GM12878 (cell line): ENCODE data around the gene UNC5B.

Source experiments
- CREM ChIP-seq: IDR thresholded peaks from 2 replicates; pipeline ENCODE4 v1.6.1; 2014; ENCODE audit warnings: antibody characterized with exemption, low read depth
- EP300 ChIP-seq, 2 experiments: fragments of 150-350 bp in 1 of 2; IDR thresholded peaks; 2 replicates each; pipeline ENCODE4 v1.6.1; 2011 to 2012; ENCODE audit warnings: low read depth in 2 of 2, low read length in 2 of 2, borderline replicate concordance in 1 of 2, improper control_type of control experiment in 1 of 2, inconsistent platforms in 1 of 2; ENCODE audit not compliant: control insufficient read depth in 1 of 2
- POLR2A ChIP-seq: IDR thresholded peaks from 2 replicates; pipeline ENCODE4 v1.6.1; 2011; ENCODE audit warnings: low read depth, mild to moderate bottlenecking, low read length
- POU2F2 ChIP-seq: IDR thresholded peaks from 3 replicates; pipeline ENCODE4 v1.6.1; 2011; ENCODE audit warnings: low read depth, mild to moderate bottlenecking, low read length, borderline replicate concordance
- RAD21 ChIP-seq: IDR thresholded peaks from 2 replicates; pipeline ENCODE4 v1.6.1; 2011; ENCODE audit warnings: mild to moderate bottlenecking, low read depth, low read length, moderate library complexity; ENCODE audit not compliant: insufficient read depth
- RBBP5 ChIP-seq: fragments of 200-600 bp; sonication (generic); conservative IDR thresholded peaks from 2 replicates; pipeline ENCODE4 v1.6.1; 2016
- RFX5 ChIP-seq: IDR thresholded peaks from 2 replicates; pipeline ENCODE4 v1.6.1; 2011; ENCODE audit warnings: low read depth, low read length, improper control_type of control experiment
- SRF ChIP-seq, 2 experiments: IDR thresholded peaks; 2 replicates each; pipeline ENCODE4 v1.6.1; 2011; ENCODE audit warnings: low read depth in 2 of 2, low read length in 2 of 2, mild to moderate bottlenecking in 1 of 2, moderate library complexity in 1 of 2
- TCF7 ChIP-seq: IDR thresholded peaks from 2 replicates; pipeline ENCODE4 v1.6.1; 2014; ENCODE audit warnings: antibody characterized with exemption, borderline replicate concordance
- TF ChIP-seq, protein P1 (sequence below): IDR thresholded peaks from 2 replicates; pipeline ENCODE4 v1.6.1; 2012; ENCODE audit warnings: low read length, inconsistent platforms
- TF ChIP-seq, protein P2 (sequence below): fragments of 450-650 bp; IDR thresholded peaks from 2 replicates; pipeline ENCODE4 v1.6.1; 2017; ENCODE audit warnings: mild to moderate bottlenecking, moderate library complexity
- TF ChIP-seq, protein P3 (sequence below): fragments of 450-650 bp; IDR thresholded peaks from 2 replicates; pipeline ENCODE4 v1.6.1; 2016; ENCODE audit warnings: mild to moderate bottlenecking
- TF ChIP-seq, protein P4 (sequence below), 3 experiments: IDR thresholded peaks in 2 of 3; conservative IDR thresholded peaks in 1 of 3; 2 replicates each; pipeline ENCODE4 v1.5.1; 2011; ENCODE audit warnings: low read depth in 3 of 3, low read length in 3 of 3, mild to moderate bottlenecking in 3 of 3, control low read depth in 2 of 3, moderate library complexity in 2 of 3, inconsistent platforms in 1 of 3, mixed read lengths in 1 of 3; ENCODE audit not compliant: control insufficient read depth in 2 of 3, insufficient read depth in 1 of 3; ENCODE audit errors: extremely low read depth in 1 of 3

DNA sequence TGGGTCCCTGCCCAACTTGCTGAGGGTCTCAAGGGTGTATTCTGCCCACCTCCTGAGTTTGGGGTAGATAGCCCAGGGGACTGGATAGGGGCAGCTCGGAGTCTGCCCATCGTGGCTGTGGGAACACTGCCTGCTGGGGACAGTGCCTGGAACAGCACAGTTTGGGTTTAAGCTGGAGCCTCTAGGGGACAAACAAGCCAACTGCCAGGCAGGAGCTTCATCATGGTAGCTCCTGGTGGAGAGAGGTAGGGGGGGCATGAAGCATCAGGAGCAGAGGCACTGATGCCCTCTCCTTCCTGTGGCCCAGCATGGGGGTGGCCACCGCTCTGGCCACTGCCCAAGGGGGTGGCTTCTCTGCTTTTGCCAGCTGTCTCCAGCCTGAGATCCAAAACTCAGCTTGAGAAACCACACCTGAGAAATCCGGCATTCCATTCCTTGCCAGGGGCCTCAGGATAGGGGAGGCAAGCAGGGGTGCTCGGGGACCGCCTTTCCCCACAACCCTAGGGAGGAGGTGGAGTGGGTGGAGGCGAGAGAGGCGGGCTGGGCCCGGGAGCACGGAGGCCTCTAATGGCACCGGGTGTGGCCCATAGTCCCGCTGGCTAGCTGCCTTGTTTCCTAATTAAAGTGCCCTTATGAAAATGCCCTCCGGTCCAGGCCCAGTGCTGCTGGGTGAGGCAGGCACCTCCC is 47.6 kb downstream of the UNC5B start:
- TF ChIP-seq, protein P1, sequence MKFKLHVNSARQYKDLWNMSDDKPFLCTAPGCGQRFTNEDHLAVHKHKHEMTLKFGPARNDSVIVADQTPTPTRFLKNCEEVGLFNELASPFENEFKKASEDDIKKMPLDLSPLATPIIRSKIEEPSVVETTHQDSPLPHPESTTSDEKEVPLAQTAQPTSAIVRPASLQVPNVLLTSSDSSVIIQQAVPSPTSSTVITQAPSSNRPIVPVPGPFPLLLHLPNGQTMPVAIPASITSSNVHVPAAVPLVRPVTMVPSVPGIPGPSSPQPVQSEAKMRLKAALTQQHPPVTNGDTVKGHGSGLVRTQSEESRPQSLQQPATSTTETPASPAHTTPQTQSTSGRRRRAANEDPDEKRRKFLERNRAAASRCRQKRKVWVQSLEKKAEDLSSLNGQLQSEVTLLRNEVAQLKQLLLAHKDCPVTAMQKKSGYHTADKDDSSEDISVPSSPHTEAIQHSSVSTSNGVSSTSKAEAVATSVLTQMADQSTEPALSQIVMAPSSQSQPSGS = no peak
- no peak for TF ChIP-seq POLR2A
- no peak for TF ChIP-seq TCF7
- TF ChIP-seq RAD21 = no peak
- TF ChIP-seq RFX5 = no peak
- TF ChIP-seq, protein P2, sequence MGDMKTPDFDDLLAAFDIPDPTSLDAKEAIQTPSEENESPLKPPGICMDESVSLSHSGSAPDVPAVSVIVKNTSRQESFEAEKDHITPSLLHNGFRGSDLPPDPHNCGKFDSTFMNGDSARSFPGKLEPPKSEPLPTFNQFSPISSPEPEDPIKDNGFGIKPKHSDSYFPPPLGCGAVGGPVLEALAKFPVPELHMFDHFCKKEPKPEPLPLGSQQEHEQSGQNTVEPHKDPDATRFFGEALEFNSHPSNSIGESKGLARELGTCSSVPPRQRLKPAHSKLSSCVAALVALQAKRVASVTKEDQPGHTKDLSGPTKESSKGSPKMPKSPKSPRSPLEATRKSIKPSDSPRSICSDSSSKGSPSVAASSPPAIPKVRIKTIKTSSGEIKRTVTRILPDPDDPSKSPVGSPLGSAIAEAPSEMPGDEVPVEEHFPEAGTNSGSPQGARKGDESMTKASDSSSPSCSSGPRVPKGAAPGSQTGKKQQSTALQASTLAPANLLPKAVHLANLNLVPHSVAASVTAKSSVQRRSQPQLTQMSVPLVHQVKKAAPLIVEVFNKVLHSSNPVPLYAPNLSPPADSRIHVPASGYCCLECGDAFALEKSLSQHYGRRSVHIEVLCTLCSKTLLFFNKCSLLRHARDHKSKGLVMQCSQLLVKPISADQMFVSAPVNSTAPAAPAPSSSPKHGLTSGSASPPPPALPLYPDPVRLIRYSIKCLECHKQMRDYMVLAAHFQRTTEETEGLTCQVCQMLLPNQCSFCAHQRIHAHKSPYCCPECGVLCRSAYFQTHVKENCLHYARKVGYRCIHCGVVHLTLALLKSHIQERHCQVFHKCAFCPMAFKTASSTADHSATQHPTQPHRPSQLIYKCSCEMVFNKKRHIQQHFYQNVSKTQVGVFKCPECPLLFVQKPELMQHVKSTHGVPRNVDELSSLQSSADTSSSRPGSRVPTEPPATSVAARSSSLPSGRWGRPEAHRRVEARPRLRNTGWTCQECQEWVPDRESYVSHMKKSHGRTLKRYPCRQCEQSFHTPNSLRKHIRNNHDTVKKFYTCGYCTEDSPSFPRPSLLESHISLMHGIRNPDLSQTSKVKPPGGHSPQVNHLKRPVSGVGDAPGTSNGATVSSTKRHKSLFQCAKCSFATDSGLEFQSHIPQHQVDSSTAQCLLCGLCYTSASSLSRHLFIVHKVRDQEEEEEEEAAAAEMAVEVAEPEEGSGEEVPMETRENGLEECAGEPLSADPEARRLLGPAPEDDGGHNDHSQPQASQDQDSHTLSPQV = no peak
- no peak for TF ChIP-seq CREM
- TF ChIP-seq, protein P3, sequence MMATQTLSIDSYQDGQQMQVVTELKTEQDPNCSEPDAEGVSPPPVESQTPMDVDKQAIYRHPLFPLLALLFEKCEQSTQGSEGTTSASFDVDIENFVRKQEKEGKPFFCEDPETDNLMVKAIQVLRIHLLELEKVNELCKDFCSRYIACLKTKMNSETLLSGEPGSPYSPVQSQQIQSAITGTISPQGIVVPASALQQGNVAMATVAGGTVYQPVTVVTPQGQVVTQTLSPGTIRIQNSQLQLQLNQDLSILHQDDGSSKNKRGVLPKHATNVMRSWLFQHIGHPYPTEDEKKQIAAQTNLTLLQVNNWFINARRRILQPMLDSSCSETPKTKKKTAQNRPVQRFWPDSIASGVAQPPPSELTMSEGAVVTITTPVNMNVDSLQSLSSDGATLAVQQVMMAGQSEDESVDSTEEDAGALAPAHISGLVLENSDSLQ = no peak
- TF ChIP-seq EP300 (IDR thresholded peaks at IDR 0.05; ENCODE audit: borderline replicate concordance in 1 of 2, control insufficient read depth in 1 of 2, low read depth in 2 of 2, low read length in 2 of 2) = no peak
- TF ChIP-seq, protein P4, sequence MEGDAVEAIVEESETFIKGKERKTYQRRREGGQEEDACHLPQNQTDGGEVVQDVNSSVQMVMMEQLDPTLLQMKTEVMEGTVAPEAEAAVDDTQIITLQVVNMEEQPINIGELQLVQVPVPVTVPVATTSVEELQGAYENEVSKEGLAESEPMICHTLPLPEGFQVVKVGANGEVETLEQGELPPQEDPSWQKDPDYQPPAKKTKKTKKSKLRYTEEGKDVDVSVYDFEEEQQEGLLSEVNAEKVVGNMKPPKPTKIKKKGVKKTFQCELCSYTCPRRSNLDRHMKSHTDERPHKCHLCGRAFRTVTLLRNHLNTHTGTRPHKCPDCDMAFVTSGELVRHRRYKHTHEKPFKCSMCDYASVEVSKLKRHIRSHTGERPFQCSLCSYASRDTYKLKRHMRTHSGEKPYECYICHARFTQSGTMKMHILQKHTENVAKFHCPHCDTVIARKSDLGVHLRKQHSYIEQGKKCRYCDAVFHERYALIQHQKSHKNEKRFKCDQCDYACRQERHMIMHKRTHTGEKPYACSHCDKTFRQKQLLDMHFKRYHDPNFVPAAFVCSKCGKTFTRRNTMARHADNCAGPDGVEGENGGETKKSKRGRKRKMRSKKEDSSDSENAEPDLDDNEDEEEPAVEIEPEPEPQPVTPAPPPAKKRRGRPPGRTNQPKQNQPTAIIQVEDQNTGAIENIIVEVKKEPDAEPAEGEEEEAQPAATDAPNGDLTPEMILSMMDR (IDR thresholded peaks at IDR 0.05 in 2 of 3, conservative IDR thresholded peaks at IDR 0.05 in 1 of 3; ENCODE audit: control insufficient read depth in 2 of 3, extremely low read depth in 1 of 3, insufficient read depth in 1 of 3, low read depth in 3 of 3, low read length in 3 of 3) = no peak
- no peak for TF ChIP-seq SRF (IDR thresholded peaks at IDR 0.05; ENCODE audit: low read depth in 2 of 2, low read length in 2 of 2)
- TF ChIP-seq POU2F2 = no peak
- TF ChIP-seq RBBP5 = no peak
